Lower leg skin (tissue), 4 donors: ENCODE data around the gene AGPS. TPM values are rescaled to one million over a fixed set of nuclear protein-coding genes. Genes with fewer than 3 reads are reported as not detected.

Experiments
- DNase-seq, 2 donors: peaks; one replicate each; pipeline ENCODE4 v3.0.0-alpha.2; 2019; ENCODE audit warnings: low spot score in 2 of 2
- H3K4me3 ChIP-seq: fragments of 200-600 bp; sonication (generic); 2 replicates; pipeline ENCODE4 v1.5.1; 2017; ENCODE audit warnings: mild to moderate bottlenecking, low read depth; ENCODE audit not compliant: poor library complexity, severe bottlenecking
- POLR2A ChIP-seq, 2 donors: fragments of 450-650 bp; IDR thresholded peaks; one replicate each; pipeline ENCODE4 v1.6.1; 2016 to 2017; ENCODE audit warnings: antibody characterized with exemption in 2 of 2, mild to moderate bottlenecking in 1 of 2, moderate library complexity in 1 of 2
- WGBS, 2 donors: methylation state at CpG; one replicate each; pipeline ENCODE4 v1.1.5; 2018; 5-methylcytosine and 5-hydroxymethylcytosine counted together
- intact Hi-C: fragments of 100-400 bp; cut with DNase I; formaldehyde crosslinking; loops from one replicate; pipeline ENCODE4 v1.15.0; 2023; ENCODE audit warnings: low total_unique reads
- total RNA-seq, 4 donors: library from RNA; depleted of rRNA; stranded (reverse); fragments of >200 nt; gene quantifications; one replicate each; pipeline ENCODE4 v1.1.0, GENCODE V29; 2016
- TF ChIP-seq, protein P1 (sequence below), 3 donors: fragments of 450-650 bp; IDR thresholded peaks; one replicate each; pipeline ENCODE4 v1.5.1; 2016; ENCODE audit warnings: antibody characterized with exemption in 3 of 3, mild to moderate bottlenecking in 3 of 3, moderate library complexity in 2 of 3

Gene AGPS
- total RNA-seq, 4 donors from 2014 or later, result 14.1 to 29.8 (median 21.0) TPM

DNA sequence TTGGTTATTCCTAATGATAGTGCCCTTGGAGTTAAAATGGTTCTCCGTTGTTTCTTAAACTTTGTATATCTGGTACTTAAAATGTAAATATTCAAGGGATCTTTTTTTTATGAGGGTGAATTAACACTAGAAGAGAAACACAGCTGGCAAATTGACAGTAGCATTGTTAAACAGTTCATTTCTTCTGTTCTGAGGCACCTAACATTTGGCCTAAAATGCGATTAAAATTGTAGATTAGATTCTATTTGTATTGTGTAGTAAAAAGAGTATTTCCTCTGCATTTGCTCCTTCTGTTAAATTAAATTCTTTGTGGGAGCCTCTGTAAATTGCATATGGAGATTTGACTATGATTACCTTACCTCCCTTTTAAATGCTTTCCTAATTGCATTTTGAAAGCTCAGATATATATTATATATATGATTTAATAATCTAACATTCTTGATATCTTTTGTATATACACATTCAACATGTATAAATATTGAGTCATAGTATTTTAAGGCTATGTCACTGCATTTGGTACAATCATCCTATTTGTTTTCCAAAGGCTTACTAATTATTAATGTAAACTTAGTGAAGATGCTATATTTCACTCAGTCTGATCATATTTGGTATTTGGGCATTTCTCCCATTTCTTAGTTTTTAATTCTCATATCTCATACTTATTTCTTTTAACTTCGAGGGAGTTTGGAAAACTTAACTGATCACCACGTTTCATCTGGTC lies 124.4 kb downstream of the AGPS start:
- no peak for DNase-seq
- 93 to 94% methylated on average over 4 of the region's 4 CpGs for WGBS, 2 donors
- no peak for TF ChIP-seq POLR2A (IDR thresholded peaks at IDR 0.05)
- TF ChIP-seq, protein P1, sequence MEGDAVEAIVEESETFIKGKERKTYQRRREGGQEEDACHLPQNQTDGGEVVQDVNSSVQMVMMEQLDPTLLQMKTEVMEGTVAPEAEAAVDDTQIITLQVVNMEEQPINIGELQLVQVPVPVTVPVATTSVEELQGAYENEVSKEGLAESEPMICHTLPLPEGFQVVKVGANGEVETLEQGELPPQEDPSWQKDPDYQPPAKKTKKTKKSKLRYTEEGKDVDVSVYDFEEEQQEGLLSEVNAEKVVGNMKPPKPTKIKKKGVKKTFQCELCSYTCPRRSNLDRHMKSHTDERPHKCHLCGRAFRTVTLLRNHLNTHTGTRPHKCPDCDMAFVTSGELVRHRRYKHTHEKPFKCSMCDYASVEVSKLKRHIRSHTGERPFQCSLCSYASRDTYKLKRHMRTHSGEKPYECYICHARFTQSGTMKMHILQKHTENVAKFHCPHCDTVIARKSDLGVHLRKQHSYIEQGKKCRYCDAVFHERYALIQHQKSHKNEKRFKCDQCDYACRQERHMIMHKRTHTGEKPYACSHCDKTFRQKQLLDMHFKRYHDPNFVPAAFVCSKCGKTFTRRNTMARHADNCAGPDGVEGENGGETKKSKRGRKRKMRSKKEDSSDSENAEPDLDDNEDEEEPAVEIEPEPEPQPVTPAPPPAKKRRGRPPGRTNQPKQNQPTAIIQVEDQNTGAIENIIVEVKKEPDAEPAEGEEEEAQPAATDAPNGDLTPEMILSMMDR (IDR thresholded peaks at IDR 0.05), result no peak
- intact Hi-C loops, result no loop called here
- no peak overlapping the region for H3K4me3 ChIP-seq

DNA sequence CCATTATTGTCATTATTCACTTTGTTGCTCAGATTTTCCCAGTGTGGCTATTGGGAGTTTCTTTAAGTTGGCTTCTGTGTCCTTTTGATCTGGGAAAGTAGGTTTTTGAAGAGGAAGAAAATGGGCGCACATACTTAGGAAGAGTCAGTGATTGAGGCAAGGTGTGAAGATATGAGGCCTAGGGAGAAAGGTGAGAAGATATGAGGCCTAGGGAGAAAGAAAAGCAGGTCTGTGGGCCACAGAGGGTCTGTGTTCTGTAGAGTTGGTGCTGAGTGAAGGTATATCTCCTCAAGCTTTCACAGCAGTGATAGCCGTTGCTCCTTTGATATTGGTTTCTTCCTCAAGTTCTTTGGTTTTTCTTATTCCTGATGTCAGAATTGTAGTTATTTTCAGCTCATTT lies 126.2 kb downstream of the AGPS start:
- no peak overlapping the region for H3K4me3 ChIP-seq
- intact Hi-C loops, result no loop called here
- 96 to 100% methylated on average over 2 of the region's 2 CpGs for WGBS, 2 donors
- no peak for TF ChIP-seq POLR2A (IDR thresholded peaks at IDR 0.05)
- TF ChIP-seq, protein P1 (IDR thresholded peaks at IDR 0.05), result no peak
- DNase-seq, result no peak

DNA sequence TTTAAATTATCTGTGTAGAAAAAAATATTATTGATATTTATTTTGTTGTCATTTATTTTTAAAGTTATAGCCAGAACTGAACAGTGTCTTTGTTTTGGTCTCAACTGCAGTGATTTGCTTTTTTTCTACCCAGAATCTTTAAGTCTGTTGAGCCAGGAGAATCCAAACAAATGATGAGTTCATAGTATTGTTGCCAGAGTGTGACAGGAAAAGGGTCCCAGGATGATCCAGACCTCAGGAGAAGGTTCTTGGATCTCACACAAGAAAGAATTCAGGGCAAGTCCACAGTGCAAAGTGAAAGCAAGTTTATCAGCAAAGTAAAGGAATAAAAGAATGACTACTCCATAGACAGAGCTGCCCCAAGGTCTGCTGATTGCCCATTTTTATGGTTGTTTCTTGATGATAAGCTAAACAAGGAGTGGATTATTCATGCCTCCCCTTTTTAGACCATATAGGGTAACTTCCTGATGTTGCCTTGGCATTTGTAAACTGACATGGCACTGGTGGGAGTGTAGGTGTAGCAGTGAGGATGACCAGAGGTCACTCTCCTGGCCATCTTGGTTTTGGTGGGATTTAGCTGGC lies 127.1 kb downstream of the AGPS start:
- intact Hi-C loops, result no loop called here
- H3K4me3 ChIP-seq, result no peak overlapping the region
- no peak for DNase-seq
- TF ChIP-seq, protein P1 (IDR thresholded peaks at IDR 0.05), result no peak
- TF ChIP-seq POLR2A (IDR thresholded peaks at IDR 0.05), result no peak

DNA sequence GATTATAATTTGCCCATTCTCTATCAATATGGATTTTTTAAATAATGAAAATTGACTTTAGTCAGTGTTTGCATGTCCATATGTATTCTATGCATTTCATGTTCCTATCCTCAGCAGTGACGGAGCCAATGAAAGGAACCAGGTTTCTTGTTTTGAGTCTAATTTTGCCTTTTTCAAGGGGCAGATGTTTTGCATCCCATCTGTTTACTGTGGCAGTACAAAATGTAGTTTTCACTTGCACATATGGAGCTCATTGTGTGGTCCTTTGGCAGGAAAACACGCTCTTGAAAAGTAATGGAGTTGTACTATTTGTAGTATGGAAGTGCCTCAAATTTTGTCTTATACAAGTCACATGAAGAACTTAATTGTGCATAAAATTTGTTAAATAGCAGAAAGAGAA lies 127.8 kb downstream of the AGPS start:
- no peak for DNase-seq
- WGBS, 2 donors, result 81 to 86% methylated on average over 2 of the region's 2 CpGs
- intact Hi-C loops, result no loop called here
- TF ChIP-seq, protein P1 (IDR thresholded peaks at IDR 0.05), result no peak
- no peak for TF ChIP-seq POLR2A (IDR thresholded peaks at IDR 0.05)
- no peak overlapping the region for H3K4me3 ChIP-seq

DNA sequence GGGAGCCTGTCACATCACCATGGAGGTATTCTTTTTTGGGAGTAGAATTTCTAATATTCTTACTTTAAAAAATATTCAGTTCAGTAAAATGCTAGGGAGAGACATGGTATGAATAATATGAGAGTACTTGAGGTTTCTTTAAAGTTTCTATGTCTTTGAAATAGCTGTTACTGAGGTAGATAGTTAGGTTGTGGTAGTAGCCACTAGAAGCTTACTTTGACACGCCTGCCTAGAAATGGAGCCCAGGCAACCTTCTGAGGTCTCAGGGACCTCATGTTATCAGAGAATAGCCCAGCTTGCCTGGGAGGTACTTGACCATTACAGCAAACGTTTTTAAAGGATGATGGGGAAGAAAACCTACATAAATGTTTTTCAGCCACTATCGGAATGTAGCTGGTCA lies 131.2 kb downstream of the AGPS start:
- WGBS, 2 donors, result 83 to 96% methylated on average over 3 of the region's 3 CpGs
- intact Hi-C loops, result no loop called here
- TF ChIP-seq, protein P1 (IDR thresholded peaks at IDR 0.05), result no peak
- TF ChIP-seq POLR2A (IDR thresholded peaks at IDR 0.05), result no peak
- H3K4me3 ChIP-seq, result no peak overlapping the region
- DNase-seq, result no peak
